Choroid plexus epithelial cell (primary cell): ENCODE results near the gene SPOCD1.
A peak's percentile ranks its signal among the peaks of the same experiment; 100 is the strongest.

Source experiments
- DNase-seq: peaks from one replicate; pipeline ENCODE4 v3.0.0-alpha.2; 2010; ENCODE audit warnings: low read depth
- H3K4me3 ChIP-seq: 2 replicates; pipeline ENCODE4 v1.5.1; 2011; ENCODE audit warnings: low read depth, mild to moderate bottlenecking, control low read depth, low read length, moderate library complexity
- CTCF ChIP-seq: conservative IDR thresholded peaks from 2 replicates; pipeline ENCODE4 v1.5.1; 2011; ENCODE audit warnings: low read depth, mild to moderate bottlenecking, control low read depth, inconsistent platforms, low read length, moderate library complexity

SPOCD1 gene

DNA sequence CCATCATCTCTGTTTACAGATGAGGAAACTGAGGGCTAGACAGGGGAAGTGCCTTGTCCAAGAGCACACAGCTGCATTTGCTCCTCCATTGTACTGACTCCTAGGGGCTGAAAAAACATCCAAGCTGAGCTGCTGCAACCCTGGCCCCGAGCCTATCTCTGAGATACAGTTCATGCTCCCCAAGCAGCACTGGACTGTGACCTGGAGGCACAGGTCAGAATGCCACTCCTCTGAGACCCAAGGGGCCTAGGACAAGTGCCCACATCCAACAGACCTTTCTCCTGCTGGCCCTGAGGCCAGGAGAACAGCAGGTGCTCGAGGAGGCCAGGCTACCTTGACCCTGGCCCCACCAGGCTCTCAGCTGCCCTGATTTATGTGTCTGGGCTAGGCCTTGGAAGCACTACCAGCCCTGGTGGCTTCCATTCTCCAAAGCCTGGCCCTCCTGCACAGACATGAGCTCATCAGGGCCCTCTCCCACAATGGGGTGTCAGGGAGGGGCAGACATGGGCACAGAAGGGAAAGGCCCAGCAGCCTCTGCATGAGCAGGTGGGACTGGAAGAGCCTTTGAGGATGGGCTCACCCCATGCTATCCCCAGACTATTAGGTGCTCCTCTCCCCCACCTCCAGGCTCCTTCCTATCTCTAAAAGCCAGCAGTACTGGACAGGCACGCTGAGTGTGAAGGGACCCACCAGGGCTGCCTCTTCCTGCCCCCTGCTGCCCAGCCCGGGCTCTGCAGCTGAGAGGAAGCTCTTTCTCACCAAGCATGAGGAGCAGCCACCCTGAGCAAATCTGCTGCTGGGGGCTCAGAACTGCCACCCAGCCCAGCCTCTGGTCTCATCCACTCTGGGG, 70.5 kb downstream of the SPOCD1 start:
- H3K4me3 ChIP-seq, result no peak overlapping the region
- peak; percentile 78 for DNase-seq
- TF ChIP-seq CTCF, result peak; percentile 91

DNA sequence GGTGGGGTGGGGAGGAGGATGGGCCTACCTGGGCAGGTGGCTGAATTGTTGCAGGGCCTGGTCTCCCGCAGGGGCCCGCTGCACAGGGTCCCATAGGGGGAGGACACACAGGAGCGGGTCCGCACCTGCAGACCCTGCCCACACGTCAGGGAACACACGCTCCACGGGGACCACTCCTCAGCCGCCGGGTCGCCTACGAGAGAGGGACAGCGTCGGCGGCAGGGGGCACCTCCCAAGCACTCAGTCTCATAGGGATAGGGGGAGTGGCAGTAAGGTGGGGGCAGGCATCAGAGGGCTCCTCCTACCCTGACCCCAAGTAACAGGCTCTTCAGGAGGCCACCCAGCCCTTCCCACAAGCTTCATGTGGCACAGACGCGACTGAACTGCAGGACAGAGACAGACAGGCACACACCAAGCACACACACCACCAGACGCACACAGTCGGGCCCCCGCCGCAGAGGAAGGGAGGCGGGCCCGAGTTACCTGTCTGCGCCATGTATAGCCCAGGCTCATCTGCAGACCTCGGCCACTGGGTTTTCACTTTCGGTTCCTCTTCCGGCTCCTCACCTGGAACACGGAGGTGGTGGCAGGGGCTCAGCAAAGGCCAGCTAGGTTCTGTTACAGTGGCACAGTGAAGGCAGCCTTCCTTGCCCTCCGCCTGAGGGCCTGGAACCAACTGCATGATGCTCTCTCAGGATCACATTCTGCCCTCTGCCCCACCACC, 71.5 kb downstream of the SPOCD1 start:
- no peak for DNase-seq
- TF ChIP-seq CTCF, result no peak
- no peak overlapping the region for H3K4me3 ChIP-seq

- no peak for TF ChIP-seq CTCF
- H3K4me3 ChIP-seq, result no peak overlapping the region
- DNase-seq, result no peak
Measured at GRCh38 chr1:31742462-31743212, 73.2 kb downstream of the SPOCD1 start.
